ENCODE measurements around the gene PRUNE2. TPM values are rescaled to one million over a fixed set of nuclear protein-coding genes. Genes with fewer than 3 reads are reported as not detected.

The PRUNE2 gene
- total and polyA plus RNA-seq, 7 experiments from 2014 or later, result 0.78 to 1.6 TPM; not detected in 5

DNA sequence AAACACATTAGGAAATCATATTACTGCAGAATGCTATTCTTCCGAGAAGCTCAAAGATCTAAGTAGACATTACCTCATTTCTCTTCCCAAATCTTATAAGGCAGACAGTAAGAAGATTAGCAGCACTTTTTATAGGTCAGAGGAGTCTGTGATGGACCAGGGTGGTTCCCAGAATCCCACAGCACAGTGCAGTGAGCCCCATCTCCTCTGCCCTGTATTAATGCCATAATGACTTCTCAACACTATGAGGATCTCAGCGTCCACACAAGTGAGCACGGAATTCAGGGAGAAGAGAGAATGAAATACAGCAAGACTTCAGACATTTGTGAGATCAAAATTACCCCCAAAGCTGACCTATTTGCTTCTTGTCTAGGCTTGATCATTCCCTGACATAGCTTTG is 49.9 kb downstream of the PRUNE2 start:
- intact Hi-C loops (cut with micrococcal nuclease), result no loop called here
- Histone ChIP-seq H3K9me3 (ENCODE audit: control insufficient read depth in 2 of 3, low read length in 3 of 3) (no peaks in the 10 kb centered on the region), H3K36me3 (ENCODE audit: control insufficient read depth in 2 of 3, insufficient read depth in 3 of 3, low read length in 3 of 3) (no peaks in the 10 kb centered on the region), H3K27ac (ENCODE audit: low read depth, low read length) (no peak overlapping the region), H3K4me1 (ENCODE audit: control insufficient read depth in 2 of 2, insufficient read depth in 2 of 2, low read length in 2 of 2) (no peaks in the 10 kb centered on the region), H3K27me3 (ENCODE audit: control insufficient read depth in 2 of 2, insufficient read depth in 2 of 2, low read length in 2 of 2) (no peaks in the 10 kb centered on the region), H3K4me3 (ENCODE audit: low read length) (no peak overlapping the region)
- ChIA-PET POLR2A (no interaction called here), CTCF (no interaction called here)
- Mint-ChIP-seq H3K36me3 (no peaks in the 10 kb centered on the region), H3K4me1 (no peaks in the 10 kb centered on the region), H3K27me3 (peaks cover 0 to 15% (median 11%) of the 10 kb centered on the region in 5 donors), H3K9me3 (peaks cover 0 to 9% (median 3%) of the 10 kb centered on the region in 11 donors), H3K27ac (no peak overlapping the region), H3K4me3 (no peak overlapping the region)
- DNase-seq, result no peak
- ATAC-seq, result no peak

DNA sequence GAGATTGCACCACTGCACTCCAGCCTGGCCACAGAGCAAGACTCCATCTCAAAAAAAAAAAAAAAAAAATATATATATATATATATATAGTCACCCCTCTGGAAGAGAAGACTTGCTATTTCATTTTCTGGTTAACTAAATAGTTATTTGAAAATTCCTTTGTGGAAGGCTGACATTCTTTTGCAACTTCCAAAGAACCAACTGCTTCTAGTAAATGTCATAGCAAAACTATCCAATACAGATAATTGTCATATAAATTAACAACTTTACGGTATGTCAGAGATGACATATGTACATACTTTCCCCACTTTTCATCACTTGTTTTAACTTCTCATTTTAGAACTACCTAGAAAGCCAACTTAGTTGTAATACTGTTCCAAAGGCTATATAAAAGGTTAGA is 50.9 kb downstream of the PRUNE2 start:
- intact Hi-C loops (cut with micrococcal nuclease), result no loop called here
- no peaks in the 10 kb centered on the region for H3K36me3 ChIP-seq (ENCODE audit: control insufficient read depth in 2 of 3, insufficient read depth in 3 of 3, low read length in 3 of 3)
- no peak overlapping the region for H3K4me3 ChIP-seq (ENCODE audit: low read length)
- no peaks in the 10 kb centered on the region for H3K27me3 ChIP-seq (ENCODE audit: control insufficient read depth in 2 of 2, insufficient read depth in 2 of 2, low read length in 2 of 2)
- DNase-seq (no peak), ATAC-seq (no peak)
- peaks cover 0 to 20% (median 11%) of the 10 kb centered on the region in 5 donors for H3K27me3 Mint-ChIP-seq
- peaks cover 0 to 9% (median 3%) of the 10 kb centered on the region in 11 donors for H3K9me3 Mint-ChIP-seq
- H3K4me3 Mint-ChIP-seq, result no peak overlapping the region
- no peaks in the 10 kb centered on the region for H3K4me1 Mint-ChIP-seq
- no peaks in the 10 kb centered on the region for H3K4me1 ChIP-seq (ENCODE audit: control insufficient read depth in 2 of 2, insufficient read depth in 2 of 2, low read length in 2 of 2)
- H3K9me3 ChIP-seq (ENCODE audit: control insufficient read depth in 2 of 3, low read length in 3 of 3), result no peaks in the 10 kb centered on the region
- ChIA-PET CTCF (no interaction called here), POLR2A (no interaction called here)
- H3K36me3 Mint-ChIP-seq, result no peaks in the 10 kb centered on the region
- no peak overlapping the region for H3K27ac Mint-ChIP-seq
- H3K27ac ChIP-seq (ENCODE audit: low read depth, low read length), result no peak overlapping the region

DNA sequence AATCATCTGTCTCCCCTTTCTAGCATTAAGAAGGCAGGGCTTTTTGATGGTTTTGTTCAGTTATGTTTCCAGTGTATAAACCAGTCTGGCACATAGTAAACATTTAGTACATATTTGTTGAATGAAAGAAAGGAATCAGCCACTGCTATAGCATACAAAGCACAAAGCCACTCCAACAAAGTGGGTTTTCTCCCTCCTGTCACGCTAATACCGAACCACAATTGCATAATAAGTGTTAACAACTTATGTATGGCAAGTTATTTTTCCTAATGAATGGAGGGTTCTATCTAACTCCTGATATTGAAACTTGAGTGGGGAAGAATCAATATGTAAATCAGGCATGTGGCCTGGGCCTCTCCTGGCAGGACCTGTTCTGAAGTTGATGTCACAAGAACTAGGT is 53.9 kb downstream of the PRUNE2 start:
- Histone ChIP-seq H3K36me3 (ENCODE audit: control insufficient read depth in 2 of 3, insufficient read depth in 3 of 3, low read length in 3 of 3) (no peaks in the 10 kb centered on the region), H3K4me1 (ENCODE audit: control insufficient read depth in 2 of 2, insufficient read depth in 2 of 2, low read length in 2 of 2) (no peaks in the 10 kb centered on the region), H3K4me3 (ENCODE audit: low read length) (no peak overlapping the region), H3K9me3 (ENCODE audit: control insufficient read depth in 2 of 3, low read length in 3 of 3) (no peaks in the 10 kb centered on the region), H3K27me3 (ENCODE audit: control insufficient read depth in 2 of 2, insufficient read depth in 2 of 2, low read length in 2 of 2) (no peaks in the 10 kb centered on the region), H3K27ac (ENCODE audit: low read depth, low read length) (no peak overlapping the region)
- intact Hi-C loops (cut with micrococcal nuclease), result no loop called here
- no peaks in the 10 kb centered on the region for H3K36me3 Mint-ChIP-seq
- peaks cover 0 to 3% (median 0%) of the 10 kb centered on the region in 11 donors for H3K9me3 Mint-ChIP-seq
- DNase-seq, result no peak
- ATAC-seq, result no peak
- POLR2A ChIA-PET, result no interaction called here
- no peak overlapping the region for H3K4me3 Mint-ChIP-seq
- CTCF ChIA-PET, result no interaction called here
- H3K27ac Mint-ChIP-seq, result no peak overlapping the region
- peaks cover 0 to 18% (median 11%) of the 10 kb centered on the region in 5 donors for H3K27me3 Mint-ChIP-seq
- no peaks in the 10 kb centered on the region for H3K4me1 Mint-ChIP-seq

DNA sequence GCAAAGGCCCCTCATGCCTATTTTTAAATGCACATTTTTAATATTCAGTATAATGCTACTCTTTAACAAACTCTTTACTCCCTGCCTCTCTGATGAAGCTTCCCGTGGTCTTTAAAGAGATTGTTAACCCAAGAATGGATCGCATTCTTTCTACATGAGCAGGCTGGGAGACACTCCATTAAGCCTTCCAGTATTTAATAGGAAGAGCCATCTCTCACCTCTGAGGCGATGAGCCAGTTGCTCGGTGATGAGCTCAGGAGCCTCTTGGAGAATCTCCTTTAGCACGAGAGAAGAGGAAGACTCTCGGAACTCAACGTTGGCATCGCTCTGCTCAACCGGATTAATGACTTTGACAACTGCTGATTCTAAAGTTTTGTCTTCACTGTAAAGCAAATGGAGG is 59.6 kb downstream of the PRUNE2 start:
- Mint-ChIP-seq H3K4me3 (no peak overlapping the region), H3K27ac (no peak overlapping the region), H3K27me3 (peaks cover 0 to 15% (median 5%) of the 10 kb centered on the region in 5 donors), H3K9me3 (peaks cover 0 to 3% (median 0%) of the 10 kb centered on the region in 11 donors), H3K36me3 (no peaks in the 10 kb centered on the region), H3K4me1 (no peaks in the 10 kb centered on the region)
- Histone ChIP-seq H3K36me3 (ENCODE audit: control insufficient read depth in 2 of 3, insufficient read depth in 3 of 3, low read length in 3 of 3) (no peaks in the 10 kb centered on the region), H3K9me3 (ENCODE audit: control insufficient read depth in 2 of 3, low read length in 3 of 3) (no peaks in the 10 kb centered on the region), H3K27ac (ENCODE audit: low read depth, low read length) (no peak overlapping the region), H3K4me3 (ENCODE audit: low read length) (no peak overlapping the region), H3K27me3 (ENCODE audit: control insufficient read depth in 2 of 2, insufficient read depth in 2 of 2, low read length in 2 of 2) (no peaks in the 10 kb centered on the region), H3K4me1 (ENCODE audit: control insufficient read depth in 2 of 2, insufficient read depth in 2 of 2, low read length in 2 of 2) (no peaks in the 10 kb centered on the region)
- CTCF ChIA-PET, result no interaction called here
- intact Hi-C loops (cut with micrococcal nuclease), result no loop called here
- POLR2A ChIA-PET, result no interaction called here
- no peak for DNase-seq
- ATAC-seq, result no peak

DNA sequence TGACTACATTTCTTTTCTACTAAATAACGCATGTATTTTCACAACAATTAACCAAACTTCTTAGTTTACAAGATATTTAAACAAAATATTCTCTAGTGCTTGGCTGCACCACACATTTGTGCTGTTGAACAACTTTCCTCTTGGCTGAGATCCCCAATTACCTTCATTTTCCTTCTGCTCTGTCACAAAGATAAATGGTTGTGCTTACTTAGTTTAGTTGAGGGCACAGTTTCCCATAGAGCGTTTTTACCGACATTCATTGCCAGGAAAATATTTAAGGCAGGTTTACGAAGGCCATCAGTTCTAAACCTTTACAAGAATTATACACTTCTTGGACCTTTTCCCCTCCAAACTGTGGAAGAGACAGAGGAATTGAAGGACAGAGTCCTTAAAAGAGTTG is 60.7 kb downstream of the PRUNE2 start:
- no peak overlapping the region for H3K4me3 Mint-ChIP-seq
- H3K4me1 ChIP-seq (ENCODE audit: control insufficient read depth in 2 of 2, insufficient read depth in 2 of 2, low read length in 2 of 2), result no peaks in the 10 kb centered on the region
- POLR2A ChIA-PET, result no interaction called here
- H3K36me3 Mint-ChIP-seq, result no peaks in the 10 kb centered on the region
- H3K4me1 Mint-ChIP-seq, result no peaks in the 10 kb centered on the region
- no peak overlapping the region for H3K27ac ChIP-seq (ENCODE audit: low read depth, low read length)
- peaks cover 0 to 13% (median 5%) of the 10 kb centered on the region in 5 donors for H3K27me3 Mint-ChIP-seq
- ATAC-seq, result no peak
- intact Hi-C loops (cut with micrococcal nuclease), result no loop called here
- DNase-seq, result no peak
- peaks cover 0 to 3% (median 0%) of the 10 kb centered on the region in 11 donors for H3K9me3 Mint-ChIP-seq
- CTCF ChIA-PET, result no interaction called here
- H3K27me3 ChIP-seq (ENCODE audit: control insufficient read depth in 2 of 2, insufficient read depth in 2 of 2, low read length in 2 of 2), result no peaks in the 10 kb centered on the region
- no peak overlapping the region for H3K27ac Mint-ChIP-seq
- no peak overlapping the region for H3K4me3 ChIP-seq (ENCODE audit: low read length)
- no peaks in the 10 kb centered on the region for H3K9me3 ChIP-seq (ENCODE audit: control insufficient read depth in 2 of 3, low read length in 3 of 3)
- no peaks in the 10 kb centered on the region for H3K36me3 ChIP-seq (ENCODE audit: control insufficient read depth in 2 of 3, insufficient read depth in 3 of 3, low read length in 3 of 3)

- intact Hi-C loops (cut with micrococcal nuclease), result no loop called here
- no peaks in the 10 kb centered on the region for H3K27me3 ChIP-seq (ENCODE audit: control insufficient read depth in 2 of 2, insufficient read depth in 2 of 2, low read length in 2 of 2)
- no peaks in the 10 kb centered on the region for H3K4me1 ChIP-seq (ENCODE audit: control insufficient read depth in 2 of 2, insufficient read depth in 2 of 2, low read length in 2 of 2)
- H3K36me3 ChIP-seq (ENCODE audit: control insufficient read depth in 2 of 3, insufficient read depth in 3 of 3, low read length in 3 of 3), result no peaks in the 10 kb centered on the region
- H3K9me3 ChIP-seq (ENCODE audit: control insufficient read depth in 2 of 3, low read length in 3 of 3), result no peaks in the 10 kb centered on the region
- ChIA-PET POLR2A (no interaction called here), CTCF (no interaction called here)
- H3K27ac ChIP-seq (ENCODE audit: low read depth, low read length), result no peak overlapping the region
- H3K4me1 Mint-ChIP-seq, result no peaks in the 10 kb centered on the region
- no peak for DNase-seq
- peaks cover 0 to 11% (median 0%) of the 10 kb centered on the region in 5 donors for H3K27me3 Mint-ChIP-seq
- H3K27ac Mint-ChIP-seq, result no peak overlapping the region
- no peak overlapping the region for H3K4me3 Mint-ChIP-seq
- H3K36me3 Mint-ChIP-seq, result no peaks in the 10 kb centered on the region
- H3K4me3 ChIP-seq (ENCODE audit: low read length), result no peak overlapping the region
- ATAC-seq, result no peak
- peaks cover 0 to 5% (median 0%) of the 10 kb centered on the region in 11 donors for H3K9me3 Mint-ChIP-seq
Measured at GRCh38 chr9:76835571-76836283, 70.2 kb downstream of the PRUNE2 start.

DNA sequence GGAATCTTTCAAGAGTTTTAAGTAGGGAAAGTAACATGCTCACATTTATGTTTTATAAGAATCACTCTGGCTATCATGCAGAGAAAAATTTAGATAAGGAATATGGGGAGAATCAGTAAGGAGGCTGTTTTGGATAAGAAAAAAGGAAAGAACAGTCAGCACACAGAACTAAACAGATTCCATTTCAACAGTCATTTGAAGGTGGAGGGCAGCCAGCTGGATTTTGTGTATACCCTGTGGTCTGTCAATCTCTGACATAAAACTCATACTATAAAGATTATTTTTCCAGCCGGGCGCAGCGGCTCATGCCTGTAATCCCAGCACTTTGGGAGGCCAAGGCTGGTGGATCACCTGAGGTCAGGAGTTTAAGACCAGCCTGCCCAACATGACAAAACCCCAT is 77.5 kb downstream of the PRUNE2 start:
- Histone ChIP-seq H3K27ac (ENCODE audit: low read depth, low read length) (no peak overlapping the region), H3K9me3 (ENCODE audit: control insufficient read depth in 2 of 3, low read length in 3 of 3) (no peaks in the 10 kb centered on the region), H3K4me3 (ENCODE audit: low read length) (no peak overlapping the region), H3K27me3 (ENCODE audit: control insufficient read depth in 2 of 2, insufficient read depth in 2 of 2, low read length in 2 of 2) (no peaks in the 10 kb centered on the region), H3K36me3 (ENCODE audit: control insufficient read depth in 2 of 3, insufficient read depth in 3 of 3, low read length in 3 of 3) (no peaks in the 10 kb centered on the region), H3K4me1 (ENCODE audit: control insufficient read depth in 2 of 2, insufficient read depth in 2 of 2, low read length in 2 of 2) (no peaks in the 10 kb centered on the region)
- H3K4me1 Mint-ChIP-seq, result no peaks in the 10 kb centered on the region
- intact Hi-C loops (cut with micrococcal nuclease), result no loop called here
- POLR2A ChIA-PET, result no interaction called here
- CTCF ChIA-PET, result no interaction called here
- H3K27ac Mint-ChIP-seq, result no peak overlapping the region
- no peak overlapping the region for H3K4me3 Mint-ChIP-seq
- DNase-seq (no peak), ATAC-seq (no peak)
- H3K36me3 Mint-ChIP-seq, result no peaks in the 10 kb centered on the region
- H3K9me3 Mint-ChIP-seq, result peaks cover 0 to 15% (median 2%) of the 10 kb centered on the region in 11 donors
- peaks cover 0 to 19% (median 14%) of the 10 kb centered on the region in 5 donors for H3K27me3 Mint-ChIP-seq

Measured in naive thymus-derived CD4-positive, alpha-beta T cell (primary cell).